Osteoblast (primary cell): ENCODE measurements around the gene MAP3K5. TPM values are rescaled to one million over a fixed set of nuclear protein-coding genes. Genes with fewer than 3 reads are reported as not detected.

Experiments used
- DNase-seq: peaks from one replicate; pipeline ENCODE4 v3.0.0; 2011; ENCODE audit warnings: low spot score, mixed read lengths; ENCODE audit not compliant: insufficient read length; ENCODE audit errors: missing footprints
- H2AFZ ChIP-seq: 2 replicates; pipeline ENCODE4 v1.6.0; 2011; ENCODE audit warnings: mild to moderate bottlenecking, low read length
- H3K27ac ChIP-seq: 2 replicates; pipeline ENCODE4 v1.5.1; 2011; ENCODE audit warnings: mild to moderate bottlenecking, low read depth, low read length, moderate library complexity
- H3K27me3 ChIP-seq: 2 replicates; pipeline ENCODE4 v1.6.0; 2012; ENCODE audit warnings: mild to moderate bottlenecking, control low read depth, inconsistent platforms, low read length, moderate library complexity; ENCODE audit not compliant: insufficient read depth
- H3K36me3 ChIP-seq: 2 replicates; pipeline ENCODE4 v1.5.1; 2011; ENCODE audit warnings: mild to moderate bottlenecking, low read length, control low read depth, moderate library complexity; ENCODE audit not compliant: insufficient read depth
- H3K4me1 ChIP-seq: 2 replicates; pipeline ENCODE4 v1.5.1; 2011; ENCODE audit warnings: mild to moderate bottlenecking, low read length, control low read depth, moderate library complexity; ENCODE audit not compliant: insufficient read depth
- H3K4me2 ChIP-seq: 2 replicates; pipeline ENCODE4 v1.6.0; 2011; ENCODE audit warnings: mild to moderate bottlenecking, low read length; ENCODE audit not compliant: insufficient read depth
- H3K4me3 ChIP-seq: fragments of 200-600 bp; sonication (generic); 3 replicates; pipeline ENCODE4 v1.5.1; 2012; ENCODE audit warnings: mild to moderate bottlenecking, low read length, inconsistent platforms; ENCODE audit not compliant: insufficient read depth
- H3K79me2 ChIP-seq: 2 replicates; pipeline ENCODE4 v1.6.0; 2012; ENCODE audit warnings: mild to moderate bottlenecking, low read length, control low read depth, inconsistent platforms; ENCODE audit not compliant: insufficient read depth
- H3K9me3 ChIP-seq: 2 replicates; pipeline ENCODE4 v1.5.1; 2011; ENCODE audit warnings: low read depth, low read length, control low read depth
- H4K20me1 ChIP-seq: 2 replicates; pipeline ENCODE4 v1.6.0; 2012; ENCODE audit warnings: mild to moderate bottlenecking, low read length, control low read depth; ENCODE audit not compliant: insufficient read depth
- CTCF ChIP-seq: IDR thresholded peaks from 2 replicates; pipeline ENCODE4 v1.5.1; 2011; ENCODE audit warnings: mild to moderate bottlenecking, low read depth, low read length, moderate library complexity; ENCODE audit errors: extremely low read depth
- total RNA-seq: library from RNA; depleted of rRNA; stranded (reverse); fragments of >200 nt; gene quantifications from 2 replicates; pipeline ENCODE4 v1.2.3, GENCODE V29; 2012

Gene MAP3K5
- total RNA-seq, 1 donor = 8.3 TPM

GRCh38 chr6:136728033-136728939 is 64.0 kb downstream of the MAP3K5 start:
- no peaks in the 10 kb centered on the region for H3K27me3 ChIP-seq
- peaks cover 20% of the 10 kb centered on the region for H3K79me2 ChIP-seq
- DNase-seq = no peak

GRCh38 chr6:136726837-136727557 is 65.3 kb downstream of the MAP3K5 start:
- Histone ChIP-seq H3K4me1 (no peaks in the 10 kb centered on the region), H3K4me2 (no peak overlapping the region), H3K36me3 (no peaks in the 10 kb centered on the region), H3K79me2 (peaks cover 18% of the 10 kb centered on the region), H2AFZ (no peak overlapping the region), H3K27me3 (no peaks in the 10 kb centered on the region), H4K20me1 (no peaks in the 10 kb centered on the region), H3K9me3 (no peaks in the 10 kb centered on the region), H3K27ac (no peak overlapping the region), H3K4me3 (no peak overlapping the region)
- no peak for TF ChIP-seq CTCF
- DNase-seq = no peak

More at GRCh38 chr6:136728033-136728939, 64.0 kb downstream of the MAP3K5 start:
- Histone ChIP-seq H2AFZ (no peak overlapping the region), H3K9me3 (no peaks in the 10 kb centered on the region), H3K4me2 (no peak overlapping the region), H4K20me1 (no peaks in the 10 kb centered on the region), H3K4me3 (no peak overlapping the region), H3K36me3 (no peaks in the 10 kb centered on the region), H3K27ac (no peak overlapping the region), H3K4me1 (no peaks in the 10 kb centered on the region)
- TF ChIP-seq CTCF = no peak

- no peak overlapping the region for H3K4me2 ChIP-seq
- no peaks in the 10 kb centered on the region for H3K9me3 ChIP-seq
- H3K4me1 ChIP-seq = no peaks in the 10 kb centered on the region
- H2AFZ ChIP-seq = no peak overlapping the region
- no peaks in the 10 kb centered on the region for H3K27me3 ChIP-seq
- DNase-seq = no peak
- no peak for TF ChIP-seq CTCF
- peaks cover 9% of the 10 kb centered on the region for H3K79me2 ChIP-seq
- H3K4me3 ChIP-seq = no peak overlapping the region
- no peaks in the 10 kb centered on the region for H4K20me1 ChIP-seq
- H3K27ac ChIP-seq = no peak overlapping the region
- no peaks in the 10 kb centered on the region for H3K36me3 ChIP-seq
These were observed 67.2 kb downstream of the MAP3K5 start for GRCh38 chr6:136725124-136725523.

- no peaks in the 10 kb centered on the region for H3K27me3 ChIP-seq
- no peak overlapping the region for H2AFZ ChIP-seq
- H3K4me3 ChIP-seq = no peak overlapping the region
- no peaks in the 10 kb centered on the region for H4K20me1 ChIP-seq
- H3K36me3 ChIP-seq = no peaks in the 10 kb centered on the region
- DNase-seq = peak; percentile 19
- no peak overlapping the region for H3K4me2 ChIP-seq
- no peaks in the 10 kb centered on the region for H3K9me3 ChIP-seq
- no peaks in the 10 kb centered on the region for H3K4me1 ChIP-seq
- peaks cover 2% of the 10 kb centered on the region for H3K79me2 ChIP-seq
- H3K27ac ChIP-seq = no peak overlapping the region
- TF ChIP-seq CTCF = no peak
These were observed 68.5 kb downstream of the MAP3K5 start for GRCh38 chr6:136723780-136724179.
